Vagina (tissue), 2 donors: ENCODE results near the gene ESPN.

Experiments used
- POLR2A ChIP-seq, 2 donors: fragments of 450-650 bp; IDR thresholded peaks; one replicate each; pipeline ENCODE4 v1.6.1; 2017; ENCODE audit warnings: antibody characterized with exemption in 2 of 2, mild to moderate bottlenecking in 2 of 2, moderate library complexity in 2 of 2
- TF ChIP-seq, protein P1 (sequence below), 3 experiments: fragments of 450-650 bp in 2 of 3; fragments of 200-600 bp in 1 of 3; sonication (generic) in 1 of 3; IDR thresholded peaks; one replicate each; pipeline ENCODE4 v1.5.1; 2017 to 2019; ENCODE audit warnings: antibody characterized with exemption in 3 of 3, mild to moderate bottlenecking in 2 of 3, moderate library complexity in 2 of 3

DNA sequence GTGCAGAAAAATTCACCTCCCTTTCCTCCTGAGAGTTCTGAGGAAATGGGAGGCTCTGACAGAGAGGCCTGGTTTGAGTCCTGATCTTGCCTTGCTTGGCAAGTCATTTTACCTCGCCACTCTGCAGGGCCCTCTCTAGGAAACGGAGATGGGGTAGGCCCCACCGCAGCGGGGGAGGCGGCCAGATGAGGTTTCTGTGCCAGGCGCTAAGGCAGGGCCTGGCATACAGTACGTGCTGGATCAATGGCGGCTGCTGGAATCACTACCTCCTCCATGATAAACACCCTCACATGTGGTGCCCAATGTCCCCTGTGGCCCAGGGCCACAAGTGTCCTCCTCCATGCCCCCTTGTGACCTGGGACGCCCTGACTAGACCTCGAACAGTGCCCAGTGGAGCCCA lies 67.4 kb downstream of the ESPN start:
- TF ChIP-seq, protein P1, sequence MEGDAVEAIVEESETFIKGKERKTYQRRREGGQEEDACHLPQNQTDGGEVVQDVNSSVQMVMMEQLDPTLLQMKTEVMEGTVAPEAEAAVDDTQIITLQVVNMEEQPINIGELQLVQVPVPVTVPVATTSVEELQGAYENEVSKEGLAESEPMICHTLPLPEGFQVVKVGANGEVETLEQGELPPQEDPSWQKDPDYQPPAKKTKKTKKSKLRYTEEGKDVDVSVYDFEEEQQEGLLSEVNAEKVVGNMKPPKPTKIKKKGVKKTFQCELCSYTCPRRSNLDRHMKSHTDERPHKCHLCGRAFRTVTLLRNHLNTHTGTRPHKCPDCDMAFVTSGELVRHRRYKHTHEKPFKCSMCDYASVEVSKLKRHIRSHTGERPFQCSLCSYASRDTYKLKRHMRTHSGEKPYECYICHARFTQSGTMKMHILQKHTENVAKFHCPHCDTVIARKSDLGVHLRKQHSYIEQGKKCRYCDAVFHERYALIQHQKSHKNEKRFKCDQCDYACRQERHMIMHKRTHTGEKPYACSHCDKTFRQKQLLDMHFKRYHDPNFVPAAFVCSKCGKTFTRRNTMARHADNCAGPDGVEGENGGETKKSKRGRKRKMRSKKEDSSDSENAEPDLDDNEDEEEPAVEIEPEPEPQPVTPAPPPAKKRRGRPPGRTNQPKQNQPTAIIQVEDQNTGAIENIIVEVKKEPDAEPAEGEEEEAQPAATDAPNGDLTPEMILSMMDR (IDR thresholded peaks at IDR 0.05): no peak
- TF ChIP-seq POLR2A (IDR thresholded peaks at IDR 0.05): no peak
